ENCODE results near the gene ATP8A1. TPM values are rescaled to one million over a fixed set of nuclear protein-coding genes. Genes with fewer than 3 reads are reported as not detected.
A peak's percentile ranks its signal among the peaks of the same experiment; 100 is the strongest.

The ATP8A1 gene
- total RNA-seq, 2 experiments from 2014 or later: 80.0 to 141 TPM

DNA sequence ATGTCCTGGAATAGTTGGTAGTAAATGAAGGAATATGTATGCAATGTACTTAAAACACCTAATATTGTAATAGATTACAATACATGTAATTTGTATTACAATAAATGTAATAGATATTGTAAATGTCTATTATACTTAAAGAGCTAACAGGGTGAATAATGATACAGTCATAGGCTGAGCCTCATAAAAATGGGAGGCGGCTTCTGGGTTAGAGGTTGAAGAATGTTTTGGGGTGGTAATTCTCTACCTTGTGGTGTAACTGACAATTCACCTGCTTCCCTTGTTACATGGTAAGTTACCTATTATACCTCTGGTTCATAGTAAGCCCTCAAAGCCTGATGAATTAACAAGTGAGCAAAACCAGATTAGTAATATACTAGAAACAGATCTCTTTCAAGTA, 26.0 kb downstream of the ATP8A1 start:
- Histone ChIP-seq H3K79me2 (ENCODE audit: insufficient read depth, low read depth, low read length) (peaks cover 100% of the 10 kb centered on the region), H2AFZ (ENCODE audit: low read length) (no peak overlapping the region), H3K9me2 (ENCODE audit: insufficient read depth, low read length) (no peaks in the 10 kb centered on the region), H3K4me3 (ENCODE audit: low read depth, low read length, poor library complexity, severe bottlenecking) (no peak overlapping the region), H3K4me1 (ENCODE audit: insufficient read depth, low read length, poor library complexity, severe bottlenecking) (peaks cover 99% of the 10 kb centered on the region), H3K9me3 (ENCODE audit: low read length) (no peaks in the 10 kb centered on the region), H3K4me2 (ENCODE audit: low read length) (no peak overlapping the region), H3K27ac (ENCODE audit: low read depth, low read length, poor library complexity, severe bottlenecking) (no peak overlapping the region), H4K20me1 (ENCODE audit: insufficient read depth, low read length) (peaks cover 4% of the 10 kb centered on the region; the same call in 1 of the 2 replicates), H3K36me3 (ENCODE audit: insufficient read depth, low read length) (peaks cover 65% of the 10 kb centered on the region)
- POLR2A ChIA-PET: interaction anchor here (3.5 kb wide), 1 partner anchor 15 kb away, joined by 20 read pairs; no protein-coding TSS in a partner anchor
- CTCF ChIA-PET (ENCODE audit: unreplicated experiment): no interaction called here
- no peak for DNase-seq (ENCODE audit: low spot score)
- TF ChIP-seq CTCF (conservative IDR thresholded peaks at IDR 0.05; ENCODE audit: low read length) (no peak), EZH2phosphoT487 (IDR thresholded peaks at IDR 0.05; ENCODE audit: borderline replicate concordance, low read depth, low read length) (no peak)
- no TSS peak for BruUV-seq (replicated peaks)
- intact Hi-C loops (cut with micrococcal nuclease; ENCODE audit: unreplicated experiment): no loop called here

- Histone ChIP-seq H3K9me2 (ENCODE audit: insufficient read depth, low read length) (no peaks in the 10 kb centered on the region), H3K4me1 (ENCODE audit: insufficient read depth, low read length, poor library complexity, severe bottlenecking) (peaks cover 96% of the 10 kb centered on the region), H3K79me2 (ENCODE audit: insufficient read depth, low read depth, low read length) (peaks cover 100% of the 10 kb centered on the region), H4K20me1 (ENCODE audit: insufficient read depth, low read length) (peaks cover 4% of the 10 kb centered on the region; the same call in 1 of the 2 replicates), H3K4me2 (ENCODE audit: low read length) (peak overlapping the region; percentile 70), H3K36me3 (ENCODE audit: insufficient read depth, low read length) (peaks cover 77% of the 10 kb centered on the region), H3K4me3 (ENCODE audit: low read depth, low read length, poor library complexity, severe bottlenecking) (peak overlapping the region; percentile 44), H2AFZ (ENCODE audit: low read length) (no peak overlapping the region), H3K9me3 (ENCODE audit: low read length) (no peaks in the 10 kb centered on the region), H3K27ac (ENCODE audit: low read depth, low read length, poor library complexity, severe bottlenecking) (peak overlapping the region; percentile 73)
- no TSS peak for BruUV-seq (replicated peaks)
- TF ChIP-seq CTCF (conservative IDR thresholded peaks at IDR 0.05; ENCODE audit: low read length): no peak
- DNase-seq (ENCODE audit: low spot score): no peak
- ChIA-PET POLR2A (interaction anchor here (0.7 to 3.5 kb wide), 9 partner anchors 9 to 52 kb away, joined by 3 to 20 read pairs (median 5); partner anchors contain the start of gene ATP8A1), CTCF (ENCODE audit: unreplicated experiment) (interaction anchor here (1.5 to 1.7 kb wide), 2 partner anchors 9 to 18 kb away, joined by 4 to 6 read pairs; no protein-coding TSS in a partner anchor)
- intact Hi-C loops (cut with micrococcal nuclease; ENCODE audit: unreplicated experiment): no loop called here
Observed at GRCh38 chr4:42628740-42629139, 28.2 kb downstream of the ATP8A1 start.

GRCh38 chr4:42627885-42628646, 28.8 kb downstream of the ATP8A1 start:
- intact Hi-C loops (cut with micrococcal nuclease; ENCODE audit: unreplicated experiment): no loop called here
- Histone ChIP-seq H2AFZ (ENCODE audit: low read length) (no peak overlapping the region), H3K4me3 (ENCODE audit: low read depth, low read length, poor library complexity, severe bottlenecking) (peak overlapping the region; percentile 44), H3K27ac (ENCODE audit: low read depth, low read length, poor library complexity, severe bottlenecking) (peak overlapping the region; percentile 73), H4K20me1 (ENCODE audit: insufficient read depth, low read length) (peaks cover 4% of the 10 kb centered on the region; the same call in 1 of the 2 replicates), H3K9me2 (ENCODE audit: insufficient read depth, low read length) (no peaks in the 10 kb centered on the region), H3K9me3 (ENCODE audit: low read length) (peaks cover 5% of the 10 kb centered on the region; the same call in 1 of the 2 replicates), H3K36me3 (ENCODE audit: insufficient read depth, low read length) (peaks cover 82% of the 10 kb centered on the region), H3K4me1 (ENCODE audit: insufficient read depth, low read length, poor library complexity, severe bottlenecking) (peaks cover 89% of the 10 kb centered on the region), H3K79me2 (ENCODE audit: insufficient read depth, low read depth, low read length) (peaks cover 98% of the 10 kb centered on the region), H3K4me2 (ENCODE audit: low read length) (peak overlapping the region; percentile 70)
- TF ChIP-seq CTCF (conservative IDR thresholded peaks at IDR 0.05; ENCODE audit: low read length) (no peak), EZH2phosphoT487 (IDR thresholded peaks at IDR 0.05; ENCODE audit: borderline replicate concordance, low read depth, low read length) (no peak)
- ChIA-PET CTCF (ENCODE audit: unreplicated experiment) (interaction anchor here (0.5 to 1.7 kb wide), 4 partner anchors 9 to 365 kb away, joined by 3 to 6 read pairs (median 4); no protein-coding TSS in a partner anchor), POLR2A (interaction anchor here (0.6 to 3.7 kb wide), 10 partner anchors 9 to 89 kb away, joined by 3 to 32 read pairs (median 4); partner anchors contain the start of gene ATP8A1)
- DNase-seq (ENCODE audit: low spot score): peak; percentile 81
- no TSS peak for BruUV-seq (replicated peaks)
